Activated CD4-positive, alpha-beta T cell treated with anti-CD3 and anti-CD28 coated beads for 36 hours (primary cell): ENCODE measurements around the gene MYLK4. TPM values are rescaled to one million over a fixed set of nuclear protein-coding genes. Genes with fewer than 3 reads are reported as not detected.

Source experiments
- ATAC-seq: fragments of 200-7000 bp; cut with Tn5 transposase; one replicate; pipeline ENCODE4 v1.10.0; 2021; ENCODE audit warnings: mild to moderate bottlenecking, moderate library complexity
- CTCF ChIA-PET: fragments of 350-600 bp; sonication (Branson Sonifier 250); formaldehyde crosslinking; loops from one replicate; lab custom pipeline; 2021; ENCODE audit warnings: antibody characterized with exemption; lab: Charles Lee
- POLR2A ChIA-PET: fragments of 350-600 bp; sonication (Branson Sonifier 250); formaldehyde crosslinking; loops from one replicate; lab custom pipeline; 2021; ENCODE audit warnings: antibody characterized with exemption, inconsistent platforms; lab: Charles Lee
- DNase-seq: peaks from one replicate; pipeline ENCODE4 v3.0.0-alpha.2; 2020
- H3K27ac Mint-ChIP-seq: one replicate; pipeline ENCODE4 v1.8.0; 2021; ENCODE audit warnings: mixed read lengths
- H3K27me3 Mint-ChIP-seq: one replicate; pipeline ENCODE4 v1.8.0; 2021; ENCODE audit warnings: mixed read lengths
- H3K36me3 Mint-ChIP-seq: one replicate; pipeline ENCODE4 v1.8.0; 2021; ENCODE audit warnings: low read depth, mixed read lengths
- H3K4me1 Mint-ChIP-seq: one replicate; pipeline ENCODE4 v1.8.0; 2021; ENCODE audit warnings: mixed read lengths
- H3K4me3 Mint-ChIP-seq: one replicate; pipeline ENCODE4 v1.8.0; 2021; ENCODE audit warnings: mild to moderate bottlenecking, moderate library complexity, mixed read lengths
- H3K9me3 Mint-ChIP-seq: one replicate; pipeline ENCODE4 v1.8.0; 2021; ENCODE audit warnings: low read depth, mixed read lengths
- intact Hi-C, 2 experiments: fragments of 100-400 bp; cut with DNase I in 1 of 2; cut with micrococcal nuclease in 1 of 2; formaldehyde crosslinking; loops; one replicate each; pipeline versions ENCODE4 v1.14.2 to v1.15.1; 2022 to 2024; cut with DNase I, micrococcal nuclease
- total RNA-seq, 2 experiments: library from RNA; stranded (reverse); gene quantifications; one replicate each; pipeline ENCODE4 v1.2.3, GENCODE V29; 2021

The MYLK4 gene
- total RNA-seq, 2 experiments from 2014 or later, result 0.12 to 0.16 TPM

GRCh38 chr6:2633736-2634135 is 117.0 kb downstream of the MYLK4 start:
- no peak for ATAC-seq
- H3K36me3 Mint-ChIP-seq, result no peaks in the 10 kb centered on the region
- ChIA-PET POLR2A (no interaction called here), CTCF (interaction anchor here (0.6 to 3.8 kb wide), 44 partner anchors 9 to 1677 kb away, joined by 3 to 27 read pairs (median 5); partner anchors contain the start of genes MYLK4 and SERPINB1)
- H3K27me3 Mint-ChIP-seq, result peaks cover 6% of the 10 kb centered on the region
- no peak overlapping the region for H3K27ac Mint-ChIP-seq
- H3K4me1 Mint-ChIP-seq, result peaks cover 8% of the 10 kb centered on the region
- H3K4me3 Mint-ChIP-seq, result no peak overlapping the region
- intact Hi-C loops, result loop anchor here (1.0 to 10.0 kb wide), 9 partner anchors 91 to 1037 kb away; no protein-coding TSS in a partner anchor
- no peaks in the 10 kb centered on the region for H3K9me3 Mint-ChIP-seq
- DNase-seq, result no peak

GRCh38 chr6:2632976-2633584 is 117.6 kb downstream of the MYLK4 start:
- ChIA-PET POLR2A (no interaction called here), CTCF (interaction anchor here (0.7 to 3.8 kb wide), 10 partner anchors 12 to 1039 kb away, joined by 3 to 27 read pairs (median 4); partner anchors contain the start of gene MYLK4)
- no peaks in the 10 kb centered on the region for H3K36me3 Mint-ChIP-seq
- no peak overlapping the region for H3K4me3 Mint-ChIP-seq
- intact Hi-C loops, result loop anchor here (5.0 to 10.0 kb wide), 4 partner anchors 91 to 518 kb away; no protein-coding TSS in a partner anchor
- peaks cover 8% of the 10 kb centered on the region for H3K4me1 Mint-ChIP-seq
- DNase-seq (no peak), ATAC-seq (no peak)
- H3K9me3 Mint-ChIP-seq, result no peaks in the 10 kb centered on the region
- peaks cover 9% of the 10 kb centered on the region for H3K27me3 Mint-ChIP-seq
- no peak overlapping the region for H3K27ac Mint-ChIP-seq

GRCh38 chr6:2632368-2632767 is 118.4 kb downstream of the MYLK4 start:
- Mint-ChIP-seq H3K4me3 (no peak overlapping the region), H3K9me3 (no peaks in the 10 kb centered on the region)

GRCh38 chr6:2630891-2631571 is 119.7 kb downstream of the MYLK4 start:
- ATAC-seq (no peak), DNase-seq (no peak)
- Mint-ChIP-seq H3K27ac (no peak overlapping the region), H3K9me3 (no peaks in the 10 kb centered on the region), H3K36me3 (no peaks in the 10 kb centered on the region), H3K27me3 (peaks cover 5% of the 10 kb centered on the region), H3K4me1 (peaks cover 8% of the 10 kb centered on the region), H3K4me3 (no peak overlapping the region)
- intact Hi-C loops, result loop anchor here (5.0 to 10.0 kb wide), 4 partner anchors 89 to 516 kb away; no protein-coding TSS in a partner anchor
- CTCF ChIA-PET, result no interaction called here
- POLR2A ChIA-PET, result no interaction called here

More at GRCh38 chr6:2632368-2632767, 118.4 kb downstream of the MYLK4 start:
- DNase-seq, result no peak
- ATAC-seq, result no peak
- H3K27ac Mint-ChIP-seq, result no peak overlapping the region
- CTCF ChIA-PET, result interaction anchor here (0.7 to 3.7 kb wide), 5 partner anchors 56 to 1106 kb away, joined by 3 to 24 read pairs (median 3); partner anchors contain the start of gene MYLK4
- POLR2A ChIA-PET, result no interaction called here
- H3K36me3 Mint-ChIP-seq, result no peaks in the 10 kb centered on the region
- H3K27me3 Mint-ChIP-seq, result peaks cover 9% of the 10 kb centered on the region
- intact Hi-C loops, result loop anchor here (5.0 to 10.0 kb wide), 4 partner anchors 90 to 518 kb away; no protein-coding TSS in a partner anchor
- H3K4me1 Mint-ChIP-seq, result peaks cover 8% of the 10 kb centered on the region

GRCh38 chr6:2630359-2630758 is 120.4 kb downstream of the MYLK4 start:
- no peak overlapping the region for H3K27ac Mint-ChIP-seq
- ATAC-seq, result no peak
- no peaks in the 10 kb centered on the region for H3K36me3 Mint-ChIP-seq
- no peak for DNase-seq
- peaks cover 8% of the 10 kb centered on the region for H3K4me1 Mint-ChIP-seq
- H3K9me3 Mint-ChIP-seq, result no peaks in the 10 kb centered on the region
- ChIA-PET CTCF (interaction anchor here (1.0 kb wide), 1 partner anchor 183 kb away, joined by 3 read pairs; no protein-coding TSS in a partner anchor), POLR2A (no interaction called here)
- no peak overlapping the region for H3K4me3 Mint-ChIP-seq
- peaks cover 5% of the 10 kb centered on the region for H3K27me3 Mint-ChIP-seq
- intact Hi-C loops, result loop anchor here (5.0 to 10.0 kb wide), 4 partner anchors 88 to 516 kb away; no protein-coding TSS in a partner anchor

GRCh38 chr6:2626401-2626800 is 124.3 kb downstream of the MYLK4 start:
- Mint-ChIP-seq H3K36me3 (no peaks in the 10 kb centered on the region), H3K27ac (no peak overlapping the region), H3K9me3 (no peaks in the 10 kb centered on the region), H3K4me3 (no peak overlapping the region), H3K4me1 (no peaks in the 10 kb centered on the region), H3K27me3 (peaks cover 5% of the 10 kb centered on the region)
- DNase-seq (no peak), ATAC-seq (no peak)
- intact Hi-C loops, result no loop called here
- ChIA-PET CTCF (no interaction called here), POLR2A (no interaction called here)

GRCh38 chr6:2625581-2625980 is 125.1 kb downstream of the MYLK4 start:
- no peak overlapping the region for H3K4me3 Mint-ChIP-seq
- H3K27me3 Mint-ChIP-seq, result peaks cover 5% of the 10 kb centered on the region
- H3K9me3 Mint-ChIP-seq, result no peaks in the 10 kb centered on the region
- no peak overlapping the region for H3K27ac Mint-ChIP-seq
- no peaks in the 10 kb centered on the region for H3K4me1 Mint-ChIP-seq
- intact Hi-C loops, result no loop called here
- ChIA-PET POLR2A (no interaction called here), CTCF (interaction anchor here (0.6 to 1.5 kb wide), 2 partner anchors 9 to 181 kb away, joined by 3 to 7 read pairs; no protein-coding TSS in a partner anchor)
- no peaks in the 10 kb centered on the region for H3K36me3 Mint-ChIP-seq
- DNase-seq, result no peak
- ATAC-seq, result no peak

GRCh38 chr6:2624177-2624576 is 126.5 kb downstream of the MYLK4 start:
- POLR2A ChIA-PET, result no interaction called here
- no peaks in the 10 kb centered on the region for H3K4me1 Mint-ChIP-seq
- no peaks in the 10 kb centered on the region for H3K36me3 Mint-ChIP-seq
- ATAC-seq, result no peak
- no peak overlapping the region for H3K27ac Mint-ChIP-seq
- CTCF ChIA-PET, result interaction anchor here (1.5 kb wide), 1 partner anchor 10 kb away, joined by 7 read pairs; no protein-coding TSS in a partner anchor
- peaks cover 9% of the 10 kb centered on the region for H3K27me3 Mint-ChIP-seq
- DNase-seq, result no peak
- intact Hi-C loops, result no loop called here
- no peak overlapping the region for H3K4me3 Mint-ChIP-seq
- H3K9me3 Mint-ChIP-seq, result no peaks in the 10 kb centered on the region

- no peak for DNase-seq
- Mint-ChIP-seq H3K27me3 (peaks cover 10% of the 10 kb centered on the region), H3K27ac (no peak overlapping the region), H3K36me3 (no peaks in the 10 kb centered on the region), H3K4me1 (no peaks in the 10 kb centered on the region), H3K4me3 (no peak overlapping the region), H3K9me3 (no peaks in the 10 kb centered on the region)
- POLR2A ChIA-PET, result no interaction called here
- intact Hi-C loops, result no loop called here
- ATAC-seq, result no peak
- CTCF ChIA-PET, result interaction anchor here (1.0 kb wide), 1 partner anchor 11 kb away, joined by 5 read pairs; no protein-coding TSS in a partner anchor
These were observed 127.4 kb downstream of the MYLK4 start for GRCh38 chr6:2623295-2623694.

- H3K4me3 Mint-ChIP-seq, result no peak overlapping the region
- ATAC-seq (no peak), DNase-seq (no peak)
- no peaks in the 10 kb centered on the region for H3K9me3 Mint-ChIP-seq
- H3K4me1 Mint-ChIP-seq, result no peaks in the 10 kb centered on the region
- no peaks in the 10 kb centered on the region for H3K36me3 Mint-ChIP-seq
- intact Hi-C loops, result no loop called here
- CTCF ChIA-PET, result interaction anchor here (0.6 to 1.0 kb wide), 3 partner anchors 12 to 129 kb away, joined by 3 to 5 read pairs (median 3); no protein-coding TSS in a partner anchor
- H3K27ac Mint-ChIP-seq, result no peak overlapping the region
- POLR2A ChIA-PET, result no interaction called here
- H3K27me3 Mint-ChIP-seq, result peaks cover 14% of the 10 kb centered on the region
These were observed 128.1 kb downstream of the MYLK4 start for GRCh38 chr6:2622671-2623070.

GRCh38 chr6:2619651-2620050 is 131.1 kb downstream of the MYLK4 start:
- Mint-ChIP-seq H3K4me3 (no peak overlapping the region), H3K27me3 (peaks cover 17% of the 10 kb centered on the region), H3K27ac (no peak overlapping the region), H3K9me3 (no peaks in the 10 kb centered on the region), H3K4me1 (no peaks in the 10 kb centered on the region), H3K36me3 (no peaks in the 10 kb centered on the region)
- DNase-seq, result no peak
- intact Hi-C loops, result no loop called here
- ChIA-PET POLR2A (no interaction called here), CTCF (interaction anchor here (2.2 kb wide), 1 partner anchor 15 kb away, joined by 6 read pairs; no protein-coding TSS in a partner anchor)
- no peak for ATAC-seq
